Epidermal melanocyte (primary cell): ENCODE results near the gene TCTA.

Experiments
- DNase-seq: peaks from one replicate; pipeline ENCODE4 v3.0.0; 2011; ENCODE audit warnings: low spot score; ENCODE audit not compliant: insufficient read length

The TCTA gene

DNA sequence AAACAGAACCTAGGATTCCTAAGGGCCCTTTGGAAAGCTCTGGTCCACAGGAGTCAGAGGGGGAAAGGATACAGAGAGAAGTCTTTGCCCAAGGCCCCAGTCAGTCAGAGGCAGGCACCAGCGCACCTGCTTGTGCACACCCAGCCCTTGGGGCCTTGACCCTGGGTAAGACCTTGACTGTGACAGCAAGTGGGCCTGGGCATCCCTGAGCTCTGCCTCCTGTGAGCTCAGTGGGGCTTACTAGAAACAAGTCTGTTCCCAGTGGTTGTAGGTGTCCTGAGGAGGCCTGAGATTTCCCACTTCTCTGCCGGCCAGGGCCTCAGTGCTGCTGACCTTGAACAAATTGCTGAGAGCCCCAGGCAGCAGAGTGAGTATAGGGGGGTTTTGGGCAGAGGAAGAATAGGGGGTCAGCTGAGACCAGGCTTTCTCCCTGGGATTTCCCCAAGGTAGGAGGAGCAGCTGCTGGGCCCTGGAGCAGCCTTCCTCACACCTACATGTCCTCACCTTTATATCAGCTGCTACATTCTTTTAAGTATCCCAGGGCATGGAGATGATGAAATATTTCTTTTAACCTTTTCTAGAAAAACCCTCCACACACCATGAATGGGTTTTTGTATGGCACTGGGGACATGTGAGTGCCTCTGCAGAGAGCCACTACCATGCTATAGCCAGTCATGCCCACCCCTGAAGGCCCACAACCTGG, 48.1 kb downstream of the TCTA start:
- DNase-seq, result no peak

DNA sequence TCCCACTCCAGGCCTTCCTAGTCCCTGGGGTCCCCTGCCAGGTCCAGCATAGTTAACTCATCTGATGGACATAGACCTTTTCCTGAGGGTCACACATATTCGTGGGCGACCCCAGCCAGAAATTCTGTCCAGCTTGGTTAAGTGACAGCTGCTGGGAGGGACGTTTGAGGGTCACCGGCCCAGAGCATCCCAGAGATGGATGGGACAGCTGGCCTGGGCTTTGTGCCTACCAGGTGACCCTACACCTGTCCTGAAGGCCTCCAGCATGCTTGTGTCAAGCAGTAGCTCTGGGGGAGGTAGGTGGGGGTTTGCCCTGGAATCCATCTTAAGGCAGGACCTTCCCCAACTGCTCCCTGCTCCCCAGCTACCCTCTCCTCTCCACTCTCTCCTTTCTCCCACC, 48.7 kb downstream of the TCTA start:
- DNase-seq, result no peak

DNA sequence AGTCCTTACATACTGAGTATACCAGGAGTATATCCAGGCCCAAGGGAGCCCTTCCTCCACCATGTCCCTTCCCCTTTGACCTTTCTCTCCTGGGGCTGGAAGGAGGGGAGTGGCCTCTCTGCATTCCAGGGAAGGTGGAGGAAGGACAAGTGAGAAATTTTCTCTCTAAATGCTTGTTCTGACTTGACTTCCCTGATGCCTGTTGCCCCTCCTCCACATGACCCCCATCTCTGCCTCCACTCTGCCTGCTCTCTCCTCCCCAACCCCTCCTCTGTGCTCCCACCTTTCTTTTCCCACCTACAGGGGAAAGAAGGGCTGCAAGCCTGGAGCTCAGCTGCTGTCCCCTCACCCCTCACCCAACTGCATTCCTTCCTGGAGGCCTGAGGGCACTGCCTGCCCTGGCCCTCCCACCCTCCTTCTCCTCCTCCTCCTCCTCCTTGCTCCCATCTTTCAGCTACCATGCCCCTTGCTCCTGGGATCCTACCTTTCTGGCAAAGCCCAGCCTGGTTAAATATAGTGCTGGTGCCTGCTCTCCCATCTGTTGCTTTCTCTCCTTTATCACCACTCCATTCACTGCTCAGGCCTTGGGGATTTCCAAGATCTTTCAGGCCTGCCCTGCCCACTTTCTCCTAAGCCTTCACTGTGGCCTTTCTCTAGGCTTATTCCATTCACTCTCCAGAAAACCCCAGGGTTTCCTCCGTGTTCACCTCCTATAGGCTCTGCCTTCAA, 49.4 kb downstream of the TCTA start:
- no peak for DNase-seq

DNA sequence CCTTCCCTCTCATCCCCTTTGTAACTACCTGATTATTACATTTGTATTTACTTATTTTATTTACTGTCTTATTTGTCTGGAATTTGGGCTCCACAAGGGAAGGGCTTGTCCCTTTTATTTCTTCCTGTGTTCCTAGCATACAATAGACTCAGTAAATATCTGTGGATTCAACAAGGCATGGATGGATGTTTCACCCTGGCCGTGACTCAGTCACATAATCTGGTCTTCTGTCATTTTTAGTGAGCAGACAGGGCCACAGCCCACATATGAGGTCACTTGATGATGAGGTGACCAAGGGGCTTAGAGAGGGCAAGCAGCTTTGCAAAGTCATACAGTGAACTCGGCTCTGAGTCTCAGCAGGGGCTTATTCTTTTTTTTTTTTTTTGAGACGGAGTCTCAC, 50.0 kb downstream of the TCTA start:
- DNase-seq, result no peak

DNA sequence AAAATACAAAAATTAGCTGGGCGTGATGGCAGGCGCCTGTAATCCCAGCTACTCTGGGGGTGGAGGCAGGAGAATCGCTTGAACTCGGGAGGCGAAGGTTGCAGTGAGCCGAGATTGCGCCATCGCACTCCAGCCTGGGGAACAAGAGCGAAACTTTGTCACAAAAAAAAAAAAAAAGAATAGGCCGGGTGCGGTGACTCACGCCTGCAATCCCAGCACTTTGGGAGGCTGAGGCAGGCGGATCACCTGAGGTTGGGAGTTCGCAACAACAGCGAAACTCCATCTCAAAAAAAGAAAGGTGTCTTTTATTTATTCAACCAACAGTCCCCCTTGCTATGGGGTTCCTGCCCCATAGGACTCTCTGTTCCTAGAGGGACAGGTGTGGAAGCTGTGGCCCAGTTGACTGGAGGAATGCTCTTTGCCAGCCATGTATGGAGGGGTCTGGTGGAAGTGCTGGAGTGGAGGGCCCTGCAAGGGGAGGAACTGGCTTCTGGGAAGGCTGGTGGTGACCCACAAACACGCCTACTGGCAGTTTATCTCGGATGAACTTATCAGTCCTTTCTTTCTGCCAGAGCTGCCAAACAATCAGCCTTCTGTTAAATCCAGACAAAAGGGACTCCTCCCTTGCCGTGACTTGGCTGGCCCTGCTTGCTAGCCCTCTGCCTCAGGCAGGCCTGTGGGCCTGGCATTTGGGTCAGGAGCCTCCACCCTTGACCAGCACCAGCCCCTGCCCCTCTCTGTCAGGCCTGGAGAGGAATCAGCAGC, 53.2 kb downstream of the TCTA start:
- DNase-seq, result peak; percentile 71
